H9 (cell line): ENCODE data around the gene FAM25G. TPM values are rescaled to one million over a fixed set of nuclear protein-coding genes. Genes with fewer than 3 reads are reported as not detected.

Experiments
- DNase-seq: peaks from one replicate; pipeline ENCODE4 v3.0.0-alpha.2; 2017
- H2AFZ ChIP-seq: one replicate; pipeline ENCODE4 v1.6.1; 2013; ENCODE audit warnings: mild to moderate bottlenecking, low read length, control low read depth, moderate library complexity
- H2AK5ac ChIP-seq: 2 replicates; pipeline ENCODE4 v1.6.1; 2013; ENCODE audit warnings: low read length, control low read depth, mixed read lengths; ENCODE audit not compliant: insufficient read length
- H2BK120ac ChIP-seq: one replicate; pipeline ENCODE4 v1.6.1; 2013; ENCODE audit warnings: low read depth, mild to moderate bottlenecking, low read length, control low read depth, inconsistent platforms; ENCODE audit not compliant: poor library complexity, severe bottlenecking
- H2BK12ac ChIP-seq: 2 replicates; pipeline ENCODE4 v1.6.1; 2013; ENCODE audit warnings: low read length, control low read depth, mixed read lengths, low read depth; ENCODE audit not compliant: insufficient read length
- H2BK15ac ChIP-seq: 2 replicates; pipeline ENCODE4 v1.6.1; 2013; ENCODE audit warnings: low read depth, low read length, control low read depth
- H2BK20ac ChIP-seq: one replicate; pipeline ENCODE4 v1.6.1; 2013; ENCODE audit warnings: low read depth, mild to moderate bottlenecking, low read length, control low read depth, inconsistent platforms; ENCODE audit not compliant: poor library complexity, severe bottlenecking
- H2BK5ac ChIP-seq: 2 replicates; pipeline ENCODE4 v1.6.1; 2013; ENCODE audit warnings: low read length, control low read depth, mixed read lengths; ENCODE audit not compliant: insufficient read length
- H3K14ac ChIP-seq: 2 replicates; pipeline ENCODE4 v1.6.1; 2013; ENCODE audit warnings: low read length, control low read depth; ENCODE audit not compliant: insufficient read depth
- H3K18ac ChIP-seq: 2 replicates; pipeline ENCODE4 v1.6.1; 2013; ENCODE audit warnings: low read depth, mild to moderate bottlenecking, mixed read lengths, low read length, control low read depth; ENCODE audit not compliant: insufficient read length
- H3K23ac ChIP-seq: 2 replicates; pipeline ENCODE4 v1.6.1; 2013; ENCODE audit warnings: low read length, control low read depth, mixed read lengths, low read depth; ENCODE audit not compliant: insufficient read length
- H3K23me2 ChIP-seq: 2 replicates; pipeline ENCODE4 v1.6.1; 2013; ENCODE audit warnings: low read depth, mild to moderate bottlenecking, mixed read lengths, low read length, control low read depth; ENCODE audit not compliant: insufficient read length, poor library complexity, severe bottlenecking
- H3K27ac ChIP-seq: 2 replicates; pipeline ENCODE4 v1.5.1; 2013; ENCODE audit warnings: low read length, control low read depth, mixed read lengths, low read depth; ENCODE audit not compliant: insufficient read length
- H3K27me3 ChIP-seq: 2 replicates; pipeline ENCODE4 v1.6.1; 2013; ENCODE audit warnings: low read length, control low read depth, inconsistent platforms; ENCODE audit not compliant: insufficient read depth
- H3K4ac ChIP-seq: 2 replicates; pipeline ENCODE4 v1.6.1; 2013; ENCODE audit warnings: low read depth, mild to moderate bottlenecking, control low read depth, inconsistent platforms, low read length, moderate library complexity
- H3K4me1 ChIP-seq: 2 replicates; pipeline ENCODE4 v1.6.1; 2013; ENCODE audit warnings: low read length, control low read depth, inconsistent platforms; ENCODE audit not compliant: insufficient read depth
- H3K4me2 ChIP-seq: 2 replicates; pipeline ENCODE4 v1.6.1; 2013; ENCODE audit warnings: low read length, control low read depth, mixed read lengths; ENCODE audit not compliant: insufficient read length, insufficient read depth
- H3K56ac ChIP-seq: 2 replicates; pipeline ENCODE4 v1.6.1; 2013; ENCODE audit warnings: low read depth, mild to moderate bottlenecking, mixed read lengths, low read length, control low read depth; ENCODE audit not compliant: insufficient read length
- H3K79me1 ChIP-seq: 2 replicates; pipeline ENCODE4 v1.6.1; 2013; ENCODE audit warnings: low read depth, mild to moderate bottlenecking, moderate library complexity, low read length, control low read depth, inconsistent platforms; ENCODE audit not compliant: insufficient read depth, poor library complexity, severe bottlenecking
- H3K79me2 ChIP-seq: 2 replicates; pipeline ENCODE4 v1.6.1; 2013; ENCODE audit warnings: low read length, control low read depth, inconsistent platforms; ENCODE audit not compliant: insufficient read depth
- H3K9ac ChIP-seq: 2 replicates; pipeline ENCODE4 v1.6.1; 2013; ENCODE audit warnings: low read length, control low read depth, mixed read lengths; ENCODE audit not compliant: insufficient read length; ENCODE audit errors: extremely low read depth
- H3K9me3 ChIP-seq: one replicate; pipeline ENCODE4 v1.6.1; 2013; ENCODE audit warnings: low read depth, low read length, inconsistent platforms; ENCODE audit not compliant: control insufficient read depth
- H3T11ph ChIP-seq: one replicate; pipeline ENCODE4 v1.6.1; 2013; ENCODE audit warnings: mild to moderate bottlenecking, low read length, control low read depth, inconsistent platforms
- H4K20me1 ChIP-seq: one replicate; pipeline ENCODE4 v1.6.1; 2013; ENCODE audit not compliant: control insufficient read depth, insufficient read length, insufficient read depth
- H4K5ac ChIP-seq: 2 replicates; pipeline ENCODE4 v1.6.1; 2013; ENCODE audit warnings: low read depth, mild to moderate bottlenecking, mixed read lengths, low read length, control low read depth; ENCODE audit not compliant: insufficient read length
- H4K8ac ChIP-seq: replicated peaks from 2 replicates; pipeline ENCODE4 v1.6.1; 2013; ENCODE audit warnings: low read length, control low read depth, mixed read lengths, low read depth; ENCODE audit not compliant: insufficient read length
- H4K91ac ChIP-seq: 2 replicates; pipeline ENCODE4 v1.6.1; 2013; ENCODE audit warnings: low read depth, mild to moderate bottlenecking, moderate library complexity, mixed read lengths, low read length, control low read depth; ENCODE audit not compliant: insufficient read length
- H3K27ac Mint-ChIP-seq, 3 experiments: 2 replicates in 2 of 3; 3 replicates in 1 of 3; pipeline ENCODE4 v1.8.0; 2020 to 2021; ENCODE audit warnings: mixed read lengths in 3 of 3, mild to moderate bottlenecking in 1 of 3, moderate library complexity in 1 of 3
- H3K27me3 Mint-ChIP-seq: 2 replicates; pipeline ENCODE4 v1.8.0; 2021; ENCODE audit warnings: low read depth, mild to moderate bottlenecking, moderate library complexity, mixed read lengths
- H3K36me3 Mint-ChIP-seq, 3 experiments: 2 replicates in 2 of 3; 3 replicates in 1 of 3; pipeline ENCODE4 v1.8.0; 2020 to 2021; ENCODE audit warnings: low read depth in 3 of 3, mixed read lengths in 3 of 3; ENCODE audit not compliant: insufficient read depth in 1 of 3
- H3K4me1 Mint-ChIP-seq, 2 experiments: 2 replicates each; pipeline ENCODE4 v1.8.0; 2020; ENCODE audit warnings: mixed read lengths in 2 of 2
- H3K4me3 Mint-ChIP-seq, 2 experiments: 2 replicates in 1 of 2; 3 replicates in 1 of 2; pipeline ENCODE4 v1.8.0; 2020 to 2021; ENCODE audit warnings: mild to moderate bottlenecking in 2 of 2, mixed read lengths in 2 of 2, moderate library complexity in 1 of 2
- H3K9me3 Mint-ChIP-seq, 2 experiments: 2 replicates in 1 of 2; 3 replicates in 1 of 2; pipeline ENCODE4 v1.8.0; 2020; ENCODE audit warnings: mild to moderate bottlenecking in 2 of 2, mixed read lengths in 2 of 2, moderate library complexity in 1 of 2
- WGBS: extraction: QIAGEN DNeasy Blood & Tissue Kit; methylation state at CpG from one replicate; pipeline ENCODE4 v1.1.7; 2013; ENCODE audit warnings: missing lambda C conversion rate, low lambda C conversion rate, mixed read lengths; ENCODE audit not compliant: insufficient read length; ENCODE audit errors: extremely low coverage; 5-methylcytosine and 5-hydroxymethylcytosine counted together
- total RNA-seq: library from RNA; stranded (reverse); gene quantifications from 2 replicates; pipeline ENCODE4 v1.2.1, GENCODE V29; 2021
- TF ChIP-seq, protein P1 (sequence below): fragments of 200-600 bp; sonication (generic); conservative IDR thresholded peaks from 3 replicates; pipeline ENCODE4 v1.8.0; 2021; ENCODE audit warnings: antibody characterized with exemption, mild to moderate bottlenecking

Gene FAM25G
- total RNA-seq, 1 experiment from 2014 or later = not detected

DNA sequence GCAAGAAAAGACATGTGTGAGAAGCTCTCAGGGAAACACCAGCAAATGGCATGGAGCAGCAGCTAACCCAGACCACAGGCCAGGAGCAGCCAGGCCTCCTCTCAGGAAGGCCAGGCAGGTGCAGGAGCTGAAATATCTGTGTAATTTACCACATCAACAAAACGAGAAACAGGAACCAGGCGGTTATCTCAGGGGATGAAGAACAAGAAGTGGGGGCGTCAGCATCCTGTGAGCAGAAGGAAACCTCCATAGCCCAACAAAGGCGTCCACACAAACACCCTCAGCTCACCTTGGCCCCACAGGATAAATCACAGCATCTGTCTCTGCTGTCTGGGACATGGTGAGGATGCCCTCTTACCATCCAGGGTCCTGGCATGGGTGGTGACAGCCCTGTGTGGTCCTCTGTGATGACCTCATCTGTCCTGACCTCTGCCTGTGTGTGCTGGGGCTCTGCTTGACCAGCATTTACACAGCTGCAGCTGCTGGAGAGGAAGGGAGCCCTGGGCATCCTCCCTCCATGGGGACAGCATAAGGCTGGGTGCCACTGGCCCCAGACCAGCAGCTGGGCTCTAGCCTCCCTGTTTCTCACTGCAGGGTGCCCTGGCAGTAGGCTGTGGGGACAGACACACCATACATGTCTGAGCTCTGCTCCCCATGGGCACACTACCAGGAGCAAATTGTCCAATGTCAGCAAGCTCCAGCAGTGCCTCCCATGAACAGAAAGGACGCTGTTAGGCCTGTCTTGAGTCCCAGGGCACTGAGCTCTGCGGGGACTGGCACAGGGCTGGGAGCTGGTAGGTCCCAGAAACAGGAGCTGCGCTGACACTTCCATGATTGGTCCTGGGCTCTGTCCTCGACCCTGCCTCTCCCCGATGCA is 42.2 kb downstream of the FAM25G start:
- no peaks in the 10 kb centered on the region for H3K27me3 ChIP-seq
- DNase-seq = peak; percentile 19
- no peak overlapping the region; a peak in 1 of 5 replicates for H3K4me3 Mint-ChIP-seq
- TF ChIP-seq, protein P1, sequence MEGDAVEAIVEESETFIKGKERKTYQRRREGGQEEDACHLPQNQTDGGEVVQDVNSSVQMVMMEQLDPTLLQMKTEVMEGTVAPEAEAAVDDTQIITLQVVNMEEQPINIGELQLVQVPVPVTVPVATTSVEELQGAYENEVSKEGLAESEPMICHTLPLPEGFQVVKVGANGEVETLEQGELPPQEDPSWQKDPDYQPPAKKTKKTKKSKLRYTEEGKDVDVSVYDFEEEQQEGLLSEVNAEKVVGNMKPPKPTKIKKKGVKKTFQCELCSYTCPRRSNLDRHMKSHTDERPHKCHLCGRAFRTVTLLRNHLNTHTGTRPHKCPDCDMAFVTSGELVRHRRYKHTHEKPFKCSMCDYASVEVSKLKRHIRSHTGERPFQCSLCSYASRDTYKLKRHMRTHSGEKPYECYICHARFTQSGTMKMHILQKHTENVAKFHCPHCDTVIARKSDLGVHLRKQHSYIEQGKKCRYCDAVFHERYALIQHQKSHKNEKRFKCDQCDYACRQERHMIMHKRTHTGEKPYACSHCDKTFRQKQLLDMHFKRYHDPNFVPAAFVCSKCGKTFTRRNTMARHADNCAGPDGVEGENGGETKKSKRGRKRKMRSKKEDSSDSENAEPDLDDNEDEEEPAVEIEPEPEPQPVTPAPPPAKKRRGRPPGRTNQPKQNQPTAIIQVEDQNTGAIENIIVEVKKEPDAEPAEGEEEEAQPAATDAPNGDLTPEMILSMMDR = no peak
- no peak overlapping the region for H4K91ac ChIP-seq
- H3K27ac ChIP-seq = no peak overlapping the region
- WGBS = no CpG with 5 or more reads among the region's 9 CpGs
- no peaks in the 10 kb centered on the region; a peak in 2 of 7 replicates for H3K36me3 Mint-ChIP-seq
- no peak overlapping the region for H4K8ac ChIP-seq
- no peak overlapping the region; a peak in 1 of 7 replicates for H3K27ac Mint-ChIP-seq
- no peak overlapping the region for H3K18ac ChIP-seq
- no peaks in the 10 kb centered on the region for H3K79me1 ChIP-seq
- no peak overlapping the region for H3K4ac ChIP-seq
- H2BK120ac ChIP-seq = no peak overlapping the region
- H3K9me3 ChIP-seq = no peaks in the 10 kb centered on the region
- H4K5ac ChIP-seq = no peak overlapping the region
- no peak overlapping the region for H2BK15ac ChIP-seq
- H3K23me2 ChIP-seq = no peaks in the 10 kb centered on the region
- H3K4me1 Mint-ChIP-seq = peaks cover 6 to 10% of the 10 kb centered on the region in 2 experiments
- no peaks in the 10 kb centered on the region for H3K4me1 ChIP-seq
- H3K14ac ChIP-seq = no peak overlapping the region
- H2BK20ac ChIP-seq = no peak overlapping the region
- no peaks in the 10 kb centered on the region for H4K20me1 ChIP-seq
- no peak overlapping the region for H3K4me2 ChIP-seq
- H3K79me2 ChIP-seq = no peaks in the 10 kb centered on the region
- H3T11ph ChIP-seq = no peak overlapping the region
- H2AFZ ChIP-seq = no peak overlapping the region
- no peak overlapping the region for H2BK5ac ChIP-seq
- no peak overlapping the region for H2BK12ac ChIP-seq
- H3K56ac ChIP-seq = no peak overlapping the region
- H3K27me3 Mint-ChIP-seq = peaks cover 3% of the 10 kb centered on the region
- no peak overlapping the region for H3K23ac ChIP-seq
- no peak overlapping the region for H2AK5ac ChIP-seq
- H3K9ac ChIP-seq = no peak overlapping the region
- H3K9me3 Mint-ChIP-seq = peaks cover 11 to 13% of the 10 kb centered on the region in 2 experiments; a peak in 4 of 5 replicates
